GM15510 (cell line): ENCODE data around the gene CCDC34.

Source experiments
- POLR2A ChIP-seq: IDR thresholded peaks from 3 replicates; pipeline ENCODE4 v1.6.1; 2011; ENCODE audit warnings: borderline replicate concordance; ENCODE audit not compliant: insufficient read length; ENCODE audit errors: extremely low read depth

The CCDC34 gene

DNA sequence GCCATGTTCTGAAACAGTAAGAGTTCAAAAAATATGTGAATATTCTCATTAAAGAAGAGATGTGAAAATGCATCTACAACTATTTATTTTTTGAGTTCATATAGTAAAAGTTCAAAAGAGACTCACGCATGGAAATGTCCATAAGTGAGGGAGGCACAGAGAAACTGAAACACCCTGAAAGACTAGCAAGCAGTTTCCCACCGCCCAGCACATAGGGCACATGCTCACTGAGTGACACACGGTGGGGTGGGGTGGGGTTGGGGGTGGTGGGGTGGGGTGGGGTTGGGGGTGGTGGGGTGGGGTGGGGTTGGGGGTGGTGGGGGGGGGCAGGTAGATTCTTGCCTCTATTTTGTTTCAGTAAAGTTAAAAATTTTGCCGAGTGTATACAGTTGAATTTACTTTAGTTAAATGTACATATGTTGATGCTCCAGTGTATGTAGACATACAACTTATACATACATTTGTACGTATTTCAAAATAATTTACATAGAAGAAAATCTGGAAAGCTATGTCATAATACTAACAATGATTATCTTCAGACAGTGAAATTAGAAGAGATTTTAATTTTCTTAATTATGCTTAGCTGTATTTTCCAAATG lies 6.3 kb downstream of the CCDC34 start:
- TF ChIP-seq POLR2A: no peak

DNA sequence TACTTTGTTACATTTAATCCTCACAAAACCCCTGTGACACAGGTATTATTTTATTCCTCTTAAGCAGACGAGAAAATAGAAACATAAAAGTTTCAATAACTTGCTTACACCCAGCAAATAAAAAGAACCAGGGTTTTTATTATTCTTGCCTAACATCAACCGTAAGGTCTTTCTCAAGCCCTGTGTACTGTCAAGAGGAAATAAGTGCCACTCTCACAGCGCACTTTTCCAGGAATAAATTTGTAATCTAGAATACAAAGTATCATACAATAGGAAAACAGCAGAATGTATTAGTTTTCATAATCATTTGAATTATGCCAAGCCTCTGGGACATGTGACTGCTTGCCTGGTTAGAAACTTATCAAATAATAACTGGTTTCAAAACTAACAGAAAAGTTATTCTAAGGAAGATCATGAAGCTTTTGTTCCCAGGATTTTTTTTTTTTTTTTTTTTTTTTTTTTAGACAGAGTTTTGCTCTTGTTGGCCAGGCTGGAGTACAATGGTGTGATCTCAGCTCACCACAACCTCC lies 7.4 kb downstream of the CCDC34 start:
- TF ChIP-seq POLR2A: no peak

DNA sequence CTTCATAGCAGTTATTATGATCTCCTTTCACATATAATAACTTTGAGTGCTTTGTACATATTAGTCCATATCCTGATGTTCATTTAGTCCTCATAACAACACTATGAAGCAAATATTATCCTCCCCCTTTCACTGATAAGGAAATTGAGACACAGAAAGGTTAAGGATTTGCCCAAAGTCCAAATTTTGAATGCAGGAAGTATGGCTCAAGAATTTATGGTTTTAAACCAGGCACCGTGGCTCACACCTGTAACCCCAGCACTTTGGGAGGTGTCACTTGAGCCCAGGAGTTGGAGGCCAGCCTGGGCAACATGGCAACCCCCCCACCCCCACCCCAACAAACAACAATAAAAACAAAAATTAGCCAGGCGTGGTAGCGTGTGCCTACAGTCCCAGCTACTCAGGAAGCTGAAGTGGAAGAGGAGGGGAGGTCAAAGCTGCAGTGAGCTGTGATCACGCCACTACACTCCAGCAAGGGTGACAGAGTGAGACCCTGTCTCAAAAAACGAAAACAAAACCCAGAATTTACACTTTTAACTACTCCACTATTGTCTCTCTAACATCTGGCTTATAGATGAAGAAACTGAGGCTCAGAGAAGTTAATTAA lies 8.6 kb downstream of the CCDC34 start:
- no peak for TF ChIP-seq POLR2A

DNA sequence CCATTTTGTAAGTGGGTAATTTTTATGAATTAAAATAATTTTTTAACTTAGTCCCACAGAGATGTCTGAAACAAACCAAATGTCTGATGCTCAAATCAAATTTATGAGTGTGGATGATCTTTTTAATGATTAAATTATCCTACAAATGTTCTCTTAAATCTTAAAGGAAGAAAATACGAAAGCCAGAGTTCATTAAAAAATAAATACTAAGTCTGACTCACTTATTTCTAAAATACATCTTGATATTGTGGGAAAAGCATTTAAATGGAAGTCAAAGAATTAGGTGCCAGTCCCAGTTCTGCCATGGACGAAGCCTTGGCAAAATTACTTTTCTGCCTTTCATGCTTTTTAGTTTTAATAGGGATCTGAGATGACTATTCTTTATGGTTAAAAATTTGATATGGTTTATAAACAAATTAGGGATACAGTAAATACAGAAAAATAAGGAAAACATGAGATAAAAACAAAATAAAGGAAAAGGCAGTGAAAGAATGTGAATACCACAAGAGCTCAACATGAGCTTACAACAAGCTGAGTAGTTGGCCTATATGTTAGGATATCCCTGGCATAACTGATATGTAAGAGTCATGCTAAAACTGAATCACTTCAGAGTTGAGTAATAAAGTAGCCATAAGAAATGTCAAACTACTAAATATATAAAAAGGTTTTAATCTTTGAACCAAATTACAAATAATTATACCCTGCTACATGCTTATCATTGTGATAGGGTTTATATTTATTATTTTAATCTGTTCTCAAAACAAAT lies 9.2 kb downstream of the CCDC34 start:
- TF ChIP-seq POLR2A: no peak

DNA sequence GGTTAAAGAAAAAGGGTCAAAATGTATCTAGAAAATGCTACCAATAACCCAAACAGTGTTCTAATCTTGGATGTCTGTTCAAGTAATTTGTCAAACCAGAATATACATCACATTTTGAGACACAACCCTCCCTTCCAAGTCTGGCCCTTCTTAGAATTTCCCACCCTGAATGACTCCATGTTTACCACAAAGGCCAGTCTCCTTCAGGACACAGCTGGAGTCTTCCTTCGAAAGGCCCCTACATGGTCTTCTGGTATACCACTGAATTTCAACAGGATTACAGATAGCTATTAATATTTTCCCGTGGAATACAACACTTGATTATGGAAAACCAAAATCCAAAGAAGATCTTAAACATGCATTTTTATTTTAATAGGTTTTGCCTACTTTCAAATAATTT lies 10.2 kb downstream of the CCDC34 start:
- TF ChIP-seq POLR2A: no peak

DNA sequence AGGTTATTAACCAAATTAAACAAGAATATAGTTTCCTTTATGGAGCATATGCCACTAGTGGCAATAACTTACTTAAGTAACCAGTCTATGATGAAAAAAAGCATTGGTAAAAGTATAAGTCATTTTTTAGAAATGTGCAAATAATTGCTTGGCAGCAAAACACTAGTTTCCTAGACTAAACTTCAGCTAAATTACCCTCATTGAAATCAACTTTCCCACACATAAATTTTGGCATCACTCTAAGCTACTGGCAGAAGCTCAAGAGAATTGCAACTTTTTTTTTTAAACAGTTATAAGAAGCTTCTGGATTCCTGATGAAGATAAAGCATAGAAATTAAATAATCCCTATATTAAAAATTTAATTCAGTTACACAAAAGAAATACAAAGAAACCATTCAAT lies 12.5 kb downstream of the CCDC34 start:
- no peak for TF ChIP-seq POLR2A

DNA sequence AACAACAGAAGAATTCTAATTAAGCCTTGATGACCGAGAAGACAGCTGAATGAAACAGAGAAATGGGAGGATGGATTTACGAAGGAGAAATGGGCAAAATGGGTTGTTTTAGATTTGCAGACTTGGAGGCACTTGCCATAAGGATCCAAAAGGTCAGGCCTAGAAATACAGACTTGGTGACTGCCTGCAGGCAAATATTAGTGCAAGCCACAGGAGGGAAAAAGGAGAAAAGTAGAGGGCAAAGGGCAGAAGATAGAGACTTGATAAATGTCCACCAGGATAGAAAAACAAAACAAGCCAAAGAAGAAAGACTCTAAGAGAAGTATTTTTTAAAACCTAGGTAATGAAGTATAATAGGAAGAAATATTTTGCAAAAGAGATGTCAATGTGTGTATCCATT lies 13.1 kb downstream of the CCDC34 start:
- no peak for TF ChIP-seq POLR2A

DNA sequence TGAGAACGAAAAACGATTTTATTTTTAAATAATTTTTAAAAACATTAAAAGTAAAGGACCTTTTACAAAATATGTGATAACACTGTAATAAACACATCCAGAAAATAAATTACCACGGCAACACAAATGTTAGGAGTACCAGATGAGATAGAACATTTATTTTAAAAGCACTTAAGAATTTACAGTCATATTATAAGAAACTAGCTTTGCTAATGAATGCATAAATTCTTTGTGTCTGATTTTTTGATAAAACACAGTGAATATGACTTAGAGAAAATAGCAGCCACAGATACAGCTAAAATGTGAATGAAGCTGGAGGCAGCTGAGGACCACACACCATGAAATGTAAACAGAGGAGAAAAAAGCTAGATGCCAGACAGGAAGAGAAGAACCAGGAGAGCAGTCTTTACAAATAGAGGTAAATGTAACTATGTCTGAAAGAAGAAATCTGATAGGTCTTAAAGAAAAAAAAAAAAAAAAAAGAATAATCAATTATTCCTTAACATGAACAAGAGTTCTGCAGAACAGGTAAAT lies 14.6 kb downstream of the CCDC34 start:
- no peak for TF ChIP-seq POLR2A

DNA sequence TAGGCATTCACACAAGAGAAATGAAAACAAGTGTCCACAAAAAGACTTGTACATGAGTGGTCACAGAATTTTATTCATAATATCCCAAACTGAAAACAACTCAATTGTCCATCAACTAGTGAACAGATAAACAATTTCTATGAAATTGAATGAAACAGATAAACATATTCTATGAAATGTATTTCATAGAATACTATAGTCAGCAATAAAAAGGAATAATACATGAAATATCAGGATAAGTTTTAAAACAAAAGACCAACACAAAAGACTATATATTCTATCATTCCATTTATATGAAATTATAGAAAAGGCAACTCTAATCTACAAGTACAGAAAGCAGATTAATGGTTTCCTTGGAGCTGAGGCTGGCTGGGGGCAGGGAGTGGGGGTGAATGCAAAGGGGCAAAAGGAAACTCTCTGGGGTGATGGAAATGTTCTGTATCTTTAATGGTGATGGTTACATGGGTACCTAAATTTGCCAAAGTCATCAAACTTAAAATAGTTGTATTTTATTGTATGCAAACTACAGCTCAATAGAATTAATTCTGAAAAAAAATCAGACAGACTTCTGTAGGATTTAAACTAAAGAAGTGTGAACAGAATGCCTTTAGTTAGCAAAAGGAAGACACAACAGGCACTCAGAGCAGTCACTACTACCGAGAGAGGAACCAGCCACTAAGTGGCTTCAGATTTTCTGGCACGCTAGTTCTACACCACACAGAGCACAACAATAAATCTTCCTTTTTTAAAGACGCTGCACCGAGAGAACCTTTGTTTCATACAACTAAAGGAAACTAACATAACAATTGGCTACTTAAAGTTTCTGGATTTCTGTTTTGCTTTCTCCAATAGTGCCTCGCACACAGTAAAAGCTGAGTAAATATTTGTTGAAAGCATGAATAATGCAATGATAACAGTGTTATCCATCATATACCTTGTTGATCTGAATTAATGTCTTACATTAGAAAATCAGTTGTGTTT lies 15.4 kb downstream of the CCDC34 start:
- TF ChIP-seq POLR2A: no peak

DNA sequence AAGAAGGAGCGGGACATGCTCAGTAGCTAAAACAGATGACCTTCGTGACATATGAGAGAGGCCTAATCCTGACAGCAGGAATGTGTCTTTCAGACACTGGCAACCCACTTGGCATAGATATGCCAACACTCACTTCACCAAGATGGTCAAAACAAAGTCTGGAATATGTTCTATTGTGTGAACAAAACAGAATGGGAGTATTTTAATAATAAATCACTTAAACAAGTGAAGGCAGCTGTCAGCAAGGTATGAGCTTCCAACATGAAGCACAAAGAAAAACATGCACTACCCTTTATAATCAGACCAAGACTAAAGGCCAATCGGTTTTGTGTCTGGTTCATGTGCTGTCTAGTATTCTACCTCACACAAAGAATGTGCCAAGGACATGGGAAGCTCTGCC lies 23.1 kb downstream of the CCDC34 start:
- no peak for TF ChIP-seq POLR2A

DNA sequence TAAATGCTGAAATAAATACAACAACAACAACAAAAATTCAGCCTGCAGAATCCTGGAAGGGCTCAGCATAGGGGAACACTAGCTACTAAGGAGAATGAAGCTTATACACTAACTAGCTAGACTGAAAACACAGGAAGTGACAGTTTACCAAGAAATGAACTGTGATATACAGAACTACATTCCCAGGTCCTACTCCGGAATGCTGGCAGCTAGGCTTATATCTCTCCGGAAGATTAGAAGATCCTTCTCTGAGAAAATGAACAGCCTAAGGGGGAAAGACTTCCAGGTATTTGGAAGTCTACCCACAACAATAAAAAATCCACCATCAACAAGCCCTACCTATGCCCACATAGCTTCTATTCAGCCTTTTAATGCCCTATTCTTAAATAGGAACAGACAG lies 31.0 kb downstream of the CCDC34 start:
- TF ChIP-seq POLR2A: no peak

DNA sequence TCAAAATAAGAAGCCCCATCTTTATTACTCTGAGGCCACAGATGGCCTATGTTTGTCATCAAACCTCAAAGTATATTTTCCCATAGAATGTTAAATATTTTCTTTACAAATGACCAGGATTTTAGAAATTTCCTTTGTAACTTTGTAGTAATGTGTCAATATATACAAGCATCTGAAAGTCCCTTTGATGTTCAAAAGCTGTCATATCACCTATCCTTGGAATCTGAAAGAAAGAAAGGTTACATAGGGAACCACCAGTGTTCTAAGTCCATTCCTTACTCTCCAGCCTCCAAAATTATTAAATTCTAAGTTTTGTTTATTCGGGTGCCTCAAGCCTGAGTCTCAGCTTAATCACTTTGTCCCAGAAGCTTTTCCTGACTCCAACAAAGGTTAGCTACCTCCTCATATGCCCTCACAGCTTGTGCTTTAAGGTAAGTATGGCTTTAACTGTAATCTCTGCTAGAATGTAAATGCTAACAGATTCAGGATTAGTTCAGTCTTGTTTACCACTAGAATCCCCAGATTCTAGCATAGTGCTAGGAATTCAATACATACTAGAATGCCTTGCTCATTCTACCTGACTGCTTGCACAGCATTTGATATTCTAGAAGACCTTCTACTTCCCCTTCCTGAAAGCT lies 32.3 kb downstream of the CCDC34 start:
- no peak for TF ChIP-seq POLR2A

DNA sequence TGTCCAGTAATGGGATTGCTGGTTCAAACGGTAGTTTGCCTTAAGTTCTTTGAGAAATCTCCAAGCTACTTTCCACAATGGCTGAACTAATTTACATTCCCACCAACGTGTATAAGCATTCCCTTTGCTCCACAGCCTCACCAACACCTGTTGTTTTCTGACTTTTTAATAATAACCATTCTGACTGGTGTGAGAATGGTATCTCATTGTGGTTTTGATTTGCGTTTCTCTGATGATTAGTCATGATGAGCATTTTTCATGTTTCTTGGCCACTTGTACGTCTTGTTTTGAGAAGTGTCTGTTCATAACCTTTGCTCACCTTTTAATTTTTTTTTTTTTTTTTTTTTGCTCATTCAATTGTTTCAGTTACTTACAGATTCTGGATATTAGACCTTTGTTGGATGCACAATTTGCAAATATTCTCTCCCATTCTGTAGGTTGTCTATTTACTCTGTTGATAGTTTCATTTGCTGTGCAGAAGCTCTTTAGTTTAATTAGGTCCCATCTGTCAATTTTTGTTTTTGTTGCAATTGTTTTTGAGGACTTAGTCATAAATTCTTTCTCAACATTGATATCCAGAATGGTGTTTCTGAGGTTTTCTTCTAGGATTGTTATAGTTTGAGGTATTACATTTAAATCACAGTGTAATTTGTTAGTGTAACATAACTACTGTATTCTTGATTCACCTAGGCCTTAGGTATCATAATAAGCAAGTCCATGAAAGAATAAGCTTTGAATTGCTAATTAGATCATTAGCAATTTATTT lies 33.0 kb downstream of the CCDC34 start:
- TF ChIP-seq POLR2A: no peak
